GM12873 (cell line): Measurements from ENCODE around the gene GRIK2.

Experiments
- CTCF ChIP-seq: IDR thresholded peaks from 2 replicates; pipeline ENCODE4 v1.5.1; 2012; ENCODE audit warnings: low read depth, mild to moderate bottlenecking, moderate library complexity, low read length, control low read depth; ENCODE audit not compliant: insufficient read depth; ENCODE audit errors: missing control alignments

Gene GRIK2

GRCh38 chr6:101585501-101585900 lies 192.0 kb downstream of the GRIK2 start:
- no peak for TF ChIP-seq CTCF

DNA sequence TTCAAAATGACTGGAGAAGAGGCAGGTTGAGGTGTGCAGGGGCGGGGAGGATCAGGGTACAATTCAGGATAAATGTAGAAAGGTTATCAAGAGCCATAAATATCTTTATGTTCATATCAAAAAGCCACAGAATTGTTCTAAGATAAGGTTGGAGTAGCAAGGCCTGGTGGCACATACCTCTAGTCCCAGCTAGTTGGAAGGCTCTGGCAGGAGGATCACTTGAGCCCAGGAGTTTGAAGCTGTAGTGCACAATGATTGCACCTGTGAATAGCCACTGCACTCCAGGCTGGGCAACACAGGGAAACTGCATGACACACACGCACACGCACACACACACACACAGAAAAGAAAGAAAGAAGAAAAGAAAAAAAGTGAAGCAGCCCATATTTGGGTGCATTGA lies 194.8 kb downstream of the GRIK2 start:
- no peak for TF ChIP-seq CTCF

DNA sequence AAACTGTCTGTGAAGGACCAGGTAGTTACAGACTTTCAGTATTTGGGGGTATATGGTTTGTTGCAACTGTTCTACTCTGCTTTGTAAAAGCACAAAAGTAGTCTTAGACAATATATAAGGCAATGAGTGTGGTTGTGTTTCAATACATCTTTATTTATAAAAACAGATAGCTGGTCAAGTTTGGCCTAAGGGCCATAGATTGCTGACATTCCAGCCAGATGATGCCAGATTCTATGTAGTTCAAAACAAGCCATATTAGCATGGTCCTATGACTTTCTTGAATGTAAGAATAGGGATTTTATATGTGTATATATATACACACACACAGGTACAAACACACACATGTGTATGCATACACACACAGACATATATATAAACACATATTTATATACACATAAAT lies 201.8 kb downstream of the GRIK2 start:
- no peak for TF ChIP-seq CTCF

- TF ChIP-seq CTCF = no peak
These were observed 204.2 kb downstream of the GRIK2 start for GRCh38 chr6:101597693-101598092.

DNA sequence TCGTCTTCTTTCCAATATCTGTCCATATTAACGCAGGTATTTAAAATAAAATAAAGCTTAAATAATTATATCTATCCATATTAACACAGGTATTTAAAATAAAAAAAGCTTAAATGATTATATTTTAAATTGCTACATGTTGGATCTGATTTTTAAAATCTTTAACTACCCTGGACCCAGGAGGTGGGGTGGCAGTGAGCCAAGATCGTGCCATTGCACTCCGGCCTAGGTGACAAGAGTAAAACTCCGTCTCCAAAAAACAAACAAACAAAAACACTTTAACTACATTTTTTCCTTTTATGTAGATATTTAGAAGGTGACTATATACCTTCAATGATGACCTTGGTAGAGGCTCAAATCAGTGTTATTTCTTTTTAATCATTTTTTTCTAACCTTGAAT lies 211.9 kb downstream of the GRIK2 start:
- TF ChIP-seq CTCF = no peak

GRCh38 chr6:101605874-101606273 lies 212.4 kb downstream of the GRIK2 start:
- TF ChIP-seq CTCF = no peak

DNA sequence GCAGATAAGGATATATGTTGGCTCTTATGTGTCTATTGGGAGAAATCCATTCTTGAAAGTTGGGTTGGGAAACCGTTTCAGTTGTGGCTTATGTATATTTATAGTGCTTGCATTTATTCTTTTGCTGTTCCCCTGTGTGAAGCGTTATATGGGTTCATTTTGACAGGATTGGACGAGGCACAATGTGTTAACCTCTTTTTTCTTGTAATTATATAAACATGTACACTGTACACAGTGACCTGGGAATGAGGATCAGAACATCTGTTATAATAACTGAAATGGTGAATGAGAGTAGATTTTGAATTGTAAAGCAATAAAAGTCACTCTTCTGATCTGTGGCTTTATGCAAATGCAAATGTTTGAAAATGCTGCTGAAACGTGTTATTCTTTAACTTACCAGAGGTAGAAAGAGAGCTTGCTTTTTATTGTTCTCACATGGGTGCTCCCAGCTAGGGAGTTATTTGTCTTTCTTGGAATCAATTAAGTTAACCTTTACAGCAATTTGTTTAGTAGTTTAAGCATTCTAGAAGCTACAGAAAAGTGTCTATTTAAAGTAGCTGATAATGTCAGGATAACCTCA lies 213.7 kb downstream of the GRIK2 start:
- TF ChIP-seq CTCF = no peak
